OCI-LY3 (cell line): ENCODE measurements around the gene JARID2.
"Not testable (repeated sequence)": the region's sequence is repeated elsewhere in the genome, so short reads cannot be mapped to it uniquely, and the experiment has no call there.

Experiments used
- H2AFZ ChIP-seq: fragments of 200-600, 300-600 bp; shearing (Covaris generic); 2 replicates; pipeline ENCODE4 v1.6.0; 2014; ENCODE audit warnings: antibody characterized with exemption, low read depth, low read length
- H3K27ac ChIP-seq: fragments of 200-600, 300-600 bp; sonication (generic); 2 replicates; pipeline ENCODE4 v1.5.1; 2014; ENCODE audit warnings: mild to moderate bottlenecking, low read length, moderate library complexity, mixed read lengths
- H3K27me3 ChIP-seq: fragments of 200-600, 300-600 bp; sonication (generic); 2 replicates; pipeline ENCODE4 v1.6.1; 2014; ENCODE audit warnings: low read depth, low read length, mixed read lengths
- H3K36me3 ChIP-seq: fragments of 200-600, 300-600 bp; sonication (generic); replicated peaks from 2 replicates; pipeline ENCODE3; 2014; ENCODE audit warnings: low read depth, low read length, mixed read lengths
- H3K4me1 ChIP-seq: fragments of 300-600, 200-600 bp; sonication (generic); 2 replicates; pipeline ENCODE4 v1.6.1; 2014; ENCODE audit warnings: low read length, mixed read lengths
- H3K4me2 ChIP-seq: fragments of 200-600, 300-600 bp; sonication (generic); 2 replicates; pipeline ENCODE4 v1.6.1; 2014; ENCODE audit warnings: low read length, mixed read lengths
- H3K4me3 ChIP-seq: fragments of 300-600, 200-600 bp; sonication (generic); 2 replicates; pipeline ENCODE4 v1.5.1; 2014; ENCODE audit warnings: antibody characterized with exemption, mild to moderate bottlenecking, low read length, moderate library complexity
- H3K79me2 ChIP-seq: fragments of 300-600, 200-600 bp; shearing (Covaris generic); 2 replicates; pipeline ENCODE4 v1.6.1; 2014; ENCODE audit warnings: mild to moderate bottlenecking, low read length, mixed read lengths
- H3K9ac ChIP-seq: fragments of 300-600, 200-600 bp; shearing (Covaris generic); 2 replicates; pipeline ENCODE4 v1.6.0; 2014; ENCODE audit warnings: mild to moderate bottlenecking, low read length, moderate library complexity
- H3K9me3 ChIP-seq: fragments of 200-600, 300-600 bp; shearing (Covaris generic); 2 replicates; pipeline ENCODE4 v1.6.1; 2014; ENCODE audit warnings: low read length, mixed read lengths; ENCODE audit not compliant: insufficient read depth
- H4K20me1 ChIP-seq: fragments of 200-600, 300-600 bp; sonication (generic); 2 replicates; pipeline ENCODE4 v1.6.1; 2016; ENCODE audit warnings: low read length, mixed read lengths; ENCODE audit not compliant: insufficient read depth
- CTCF ChIP-seq: fragments of 200-600, 300-600 bp; sonication (generic); IDR thresholded peaks from 2 replicates; pipeline ENCODE4 v1.5.1; 2014; ENCODE audit warnings: antibody characterized with exemption, low read length, low read depth
- EZH2phosphoT487 ChIP-seq: fragments of 200-600 bp; shearing (Covaris generic); IDR thresholded peaks from 2 replicates; pipeline ENCODE4 v1.6.1; 2018; ENCODE audit warnings: antibody characterized with exemption, mixed run types, low read depth

JARID2 gene

GRCh38 chr6:15538106-15538505, 292.2 kb downstream of the JARID2 start:
- TF ChIP-seq EZH2phosphoT487 (no peak), CTCF (no peak)
- Histone ChIP-seq H3K9ac (no peak overlapping the region), H3K4me2 (no peak overlapping the region), H3K27ac (no peak overlapping the region), H3K4me1 (peaks cover 1% of the 10 kb centered on the region), H3K36me3 (peaks cover 2% of the 10 kb centered on the region), H4K20me1 (no peaks in the 10 kb centered on the region), H2AFZ (no peak overlapping the region), H3K4me3 (no peak overlapping the region), H3K9me3 (no peaks in the 10 kb centered on the region), H3K79me2 (no peaks in the 10 kb centered on the region), H3K27me3 (no peaks in the 10 kb centered on the region)

GRCh38 chr6:15538766-15539495, 293.1 kb downstream of the JARID2 start:
- Histone ChIP-seq H3K9me3 (peaks cover 2% of the 10 kb centered on the region; the same call in 1 of the 2 replicates), H3K4me2 (no peak overlapping the region), H3K27ac (no peak overlapping the region), H3K79me2 (no peaks in the 10 kb centered on the region), H3K4me3 (no peak overlapping the region), H3K4me1 (peaks cover 10% of the 10 kb centered on the region), H4K20me1 (no peaks in the 10 kb centered on the region), H3K9ac (no peak overlapping the region), H3K27me3 (no peaks in the 10 kb centered on the region), H2AFZ (no peak overlapping the region), H3K36me3 (peaks cover 4% of the 10 kb centered on the region)
- TF ChIP-seq CTCF, result no peak
- no peak for TF ChIP-seq EZH2phosphoT487

- Histone ChIP-seq H3K9ac (no peak overlapping the region), H3K27ac (no peak overlapping the region)
These were observed 293.9 kb downstream of the JARID2 start for GRCh38 chr6:15539722-15540270.

GRCh38 chr6:15543332-15543917, 297.6 kb downstream of the JARID2 start:
- not testable (repeated sequence) for H3K79me2 ChIP-seq, H2AFZ ChIP-seq, H3K27me3 ChIP-seq, H3K4me3 ChIP-seq, H3K4me2 ChIP-seq, H3K9me3 ChIP-seq, H3K9ac ChIP-seq, H4K20me1 ChIP-seq
- H3K36me3 ChIP-seq, result peaks cover 12% of the 10 kb centered on the region
- peaks cover 11% of the 10 kb centered on the region for H3K4me1 ChIP-seq
- H3K27ac ChIP-seq, result peak overlapping the region; percentile 55

More at GRCh38 chr6:15539722-15540270, 293.9 kb downstream of the JARID2 start:
- Histone ChIP-seq H3K27me3 (no peaks in the 10 kb centered on the region), H3K9me3 (peaks cover 6% of the 10 kb centered on the region; the same call in 1 of the 2 replicates), H3K79me2 (no peaks in the 10 kb centered on the region), H3K4me3 (no peak overlapping the region), H3K4me1 (peaks cover 11% of the 10 kb centered on the region), H4K20me1 (no peaks in the 10 kb centered on the region), H2AFZ (no peak overlapping the region), H3K36me3 (peaks cover 12% of the 10 kb centered on the region), H3K4me2 (no peak overlapping the region)
- TF ChIP-seq CTCF, result no peak
- TF ChIP-seq EZH2phosphoT487, result no peak
